Right atrium auricular region (tissue), 2 donors: ENCODE data around the gene UBASH3B. TPM values are rescaled to one million over a fixed set of nuclear protein-coding genes. Genes with fewer than 3 reads are reported as not detected.

Experiments
- DNase-seq: peaks from one replicate; pipeline ENCODE4 v3.0.0-alpha.2; 2019; ENCODE audit warnings: low spot score
- H3K27ac ChIP-seq, 2 donors: fragments of 200-600 bp; sonication (generic); 1 replicate in 1 of 2; 2 replicates in 1 of 2; pipeline ENCODE4 v1.5.1; 2016 to 2019
- H3K27me3 ChIP-seq, 2 donors: fragments of 200-600 bp; sonication (generic); one replicate each; pipeline versions ENCODE4 v1.5.1 to v1.6.0; 2017 to 2019
- H3K36me3 ChIP-seq: fragments of 200-600 bp; sonication (generic); one replicate; pipeline ENCODE4 v1.5.1; 2016
- H3K4me1 ChIP-seq, 2 donors: fragments of 200-600 bp; sonication (generic); one replicate each; pipeline versions ENCODE4 v1.5.1 to v1.6.0; 2017 to 2019
- H3K4me3 ChIP-seq, 2 donors: fragments of 200-600 bp; sonication (generic); 1 replicate in 1 of 2; 2 replicates in 1 of 2; pipeline ENCODE4 v1.5.1; 2017 to 2019; ENCODE audit warnings: mild to moderate bottlenecking in 1 of 2, moderate library complexity in 1 of 2
- H3K9me3 ChIP-seq, 2 donors: fragments of 200-600 bp; sonication (generic); one replicate each; pipeline ENCODE4 v1.5.1; 2019
- CTCF ChIP-seq, 2 donors: fragments of 200-600 bp; sonication (generic); IDR thresholded peaks; one replicate each; pipeline ENCODE4 v1.5.1; 2019; ENCODE audit warnings: antibody characterized with exemption in 2 of 2
- total RNA-seq, 2 donors: library from RNA; depleted of rRNA; stranded (reverse); fragments of >200 nt; gene quantifications; one replicate each; pipeline ENCODE4 v1.1.0, GENCODE V29; 2016

UBASH3B gene
- total RNA-seq, 2 donors from 2014 or later = 1.7 to 1.8 TPM

- no peaks in the 10 kb centered on the region for H3K36me3 ChIP-seq
- peaks cover 0 to 12% of the 10 kb centered on the region in 2 donors for H3K9me3 ChIP-seq
- H3K27me3 ChIP-seq = no peaks in the 10 kb centered on the region
- no peaks in the 10 kb centered on the region for H3K4me1 ChIP-seq
- DNase-seq = no peak
- no peak overlapping the region for H3K4me3 ChIP-seq
- H3K27ac ChIP-seq = no peak overlapping the region
- TF ChIP-seq CTCF (IDR thresholded peaks at IDR 0.05) = no peak
These were observed 10.3 kb downstream of the UBASH3B start for GRCh38 chr11:122665861-122666260.

GRCh38 chr11:122666743-122667142, 11.2 kb downstream of the UBASH3B start:
- H3K4me1 ChIP-seq = no peaks in the 10 kb centered on the region
- no peak overlapping the region for H3K27ac ChIP-seq
- no peak for DNase-seq
- no peak overlapping the region for H3K4me3 ChIP-seq
- H3K9me3 ChIP-seq = peaks cover 0 to 12% of the 10 kb centered on the region in 2 donors
- no peaks in the 10 kb centered on the region for H3K27me3 ChIP-seq
- no peak for TF ChIP-seq CTCF (IDR thresholded peaks at IDR 0.05)
- H3K36me3 ChIP-seq = no peaks in the 10 kb centered on the region

- H3K27ac ChIP-seq = no peak overlapping the region
- DNase-seq = no peak
- no peak for TF ChIP-seq CTCF (IDR thresholded peaks at IDR 0.05)
- H3K4me3 ChIP-seq = no peak overlapping the region
- peaks cover 0 to 12% of the 10 kb centered on the region in 2 donors for H3K9me3 ChIP-seq
- H3K4me1 ChIP-seq = no peaks in the 10 kb centered on the region
- no peaks in the 10 kb centered on the region for H3K27me3 ChIP-seq
- H3K36me3 ChIP-seq = no peaks in the 10 kb centered on the region
These were observed 13.1 kb downstream of the UBASH3B start for GRCh38 chr11:122668562-122669090.

- no peak overlapping the region for H3K4me3 ChIP-seq
- TF ChIP-seq CTCF (IDR thresholded peaks at IDR 0.05) = no peak
- no peak overlapping the region for H3K27ac ChIP-seq
- no peaks in the 10 kb centered on the region for H3K36me3 ChIP-seq
- no peaks in the 10 kb centered on the region for H3K27me3 ChIP-seq
- peaks cover 0 to 12% of the 10 kb centered on the region in 2 donors for H3K9me3 ChIP-seq
- H3K4me1 ChIP-seq = no peaks in the 10 kb centered on the region
- DNase-seq = no peak
These were observed 14.6 kb downstream of the UBASH3B start for GRCh38 chr11:122670131-122670530.

- TF ChIP-seq CTCF (IDR thresholded peaks at IDR 0.05) = no peak
- Histone ChIP-seq H3K27ac (no peak overlapping the region), H3K27me3 (no peaks in the 10 kb centered on the region), H3K9me3 (peaks cover 0 to 12% of the 10 kb centered on the region in 2 donors), H3K4me3 (no peak overlapping the region), H3K4me1 (no peaks in the 10 kb centered on the region), H3K36me3 (no peaks in the 10 kb centered on the region)
- DNase-seq = no peak
These were observed 15.9 kb downstream of the UBASH3B start for GRCh38 chr11:122671400-122671891.

- peak; percentile 63 for DNase-seq
- Histone ChIP-seq H3K4me1 (no peaks in the 10 kb centered on the region), H3K4me3 (no peak overlapping the region), H3K27ac (no peak overlapping the region), H3K27me3 (no peaks in the 10 kb centered on the region), H3K36me3 (no peaks in the 10 kb centered on the region), H3K9me3 (peaks cover 0 to 12% of the 10 kb centered on the region in 2 donors)
- TF ChIP-seq CTCF (IDR thresholded peaks at IDR 0.05) = no peak
These were observed 17.4 kb downstream of the UBASH3B start for GRCh38 chr11:122672892-122673291.
